ENCODE measurements around the gene MYEF2.

The MYEF2 gene

DNA sequence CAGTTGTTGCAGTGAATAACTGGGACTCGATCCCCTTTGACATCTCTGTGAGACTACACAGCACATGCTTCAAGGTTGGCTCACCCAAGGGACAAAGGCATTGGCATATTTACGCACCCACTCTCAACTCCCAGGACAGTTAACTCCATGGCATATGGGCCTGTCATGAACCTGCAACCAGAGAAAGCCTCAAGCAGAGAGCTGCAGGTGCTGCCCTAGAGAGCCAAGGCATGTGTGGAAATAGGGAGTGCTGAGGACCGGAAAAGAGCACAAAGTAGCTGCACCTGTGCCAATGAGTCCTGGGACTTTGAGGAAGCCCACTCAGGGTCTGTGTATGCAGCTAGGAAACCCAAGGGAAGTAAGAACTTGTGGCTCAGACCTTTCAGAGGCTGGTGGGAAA lies 90.3 kb downstream of the MYEF2 start:
- DNase-seq (ENCODE audit: low read depth in 1 of 2, low spot score in 1 of 2) = no peak

- no peak for DNase-seq (ENCODE audit: low read depth in 1 of 2, low spot score in 1 of 2)
Measured at GRCh38 chr15:48086576-48086975, 91.5 kb downstream of the MYEF2 start.

DNA sequence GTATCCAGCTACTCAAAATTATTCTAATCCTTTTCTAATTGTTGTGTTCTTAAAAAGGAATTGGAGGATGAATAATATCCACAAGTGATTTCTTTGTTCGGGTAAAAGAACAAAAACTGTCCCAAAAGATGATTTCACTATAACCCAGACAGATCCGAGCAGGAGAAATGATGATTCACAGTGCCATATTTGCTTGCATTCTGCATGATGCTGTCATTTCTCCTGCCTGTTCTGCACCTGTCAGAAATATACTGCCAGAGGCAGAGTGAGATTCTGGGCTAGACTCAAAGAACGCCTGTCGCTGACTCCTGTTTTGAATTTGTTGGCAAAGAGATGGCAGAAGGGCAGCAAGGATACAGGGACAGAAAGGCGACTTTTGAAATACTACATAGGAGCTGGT lies 92.0 kb downstream of the MYEF2 start:
- no peak for DNase-seq (ENCODE audit: low read depth in 1 of 2, low spot score in 1 of 2)

- no peak for DNase-seq (ENCODE audit: low read depth in 1 of 2, low spot score in 1 of 2)
Measured at GRCh38 chr15:48085591-48085930, 92.5 kb downstream of the MYEF2 start.

- no peak for DNase-seq (ENCODE audit: low read depth in 1 of 2, low spot score in 1 of 2)
Measured at GRCh38 chr15:48084759-48085590, 93.1 kb downstream of the MYEF2 start.
